GM18867 (cell line): ENCODE results near the gene AMMECR1.

ENCODE experiments used
- ATAC-seq: cut with Tn5 transposase; IDR thresholded peaks from one replicate; pipeline ENCODE4 v1.9.1; 2021; ENCODE audit warnings: mild to moderate bottlenecking, moderate library complexity; ENCODE audit not compliant: unreplicated experiment

Gene AMMECR1

DNA sequence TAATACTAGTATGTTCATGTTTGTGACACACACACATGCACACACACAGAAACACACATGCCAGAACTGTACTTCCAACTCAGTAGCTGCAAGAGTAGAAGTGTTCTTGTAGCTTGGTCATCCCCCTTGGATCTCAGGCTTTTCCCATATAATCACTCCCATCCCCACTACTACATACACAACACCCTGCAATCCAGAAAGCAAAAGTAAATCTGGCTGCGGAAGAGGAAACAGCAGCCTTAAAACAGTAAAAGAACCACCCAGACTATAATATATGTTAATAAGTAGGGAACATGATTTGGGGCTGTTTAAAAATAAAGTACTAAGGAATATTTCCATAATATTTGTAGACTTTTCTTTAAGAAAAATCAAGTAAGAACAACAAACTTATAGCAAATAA is 103.2 kb downstream of the AMMECR1 start:
- no peak for ATAC-seq

DNA sequence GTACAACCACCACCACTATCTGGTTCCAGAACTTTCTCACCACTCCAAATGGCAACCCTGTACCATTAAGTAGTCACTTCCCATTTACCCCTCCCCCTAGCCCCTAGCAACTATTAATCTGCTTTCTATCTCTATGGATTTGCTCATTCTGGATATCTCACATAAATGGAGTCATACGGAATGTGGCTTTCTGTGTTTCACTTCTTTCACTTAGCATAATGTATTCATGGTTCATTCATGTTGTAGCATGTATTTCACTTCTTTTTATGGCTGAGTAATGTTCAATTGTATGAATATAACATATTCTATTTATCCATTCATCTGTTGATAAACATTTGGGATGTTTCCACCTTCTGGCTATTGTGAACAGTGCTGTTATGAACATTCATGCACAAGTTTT is 104.7 kb downstream of the AMMECR1 start:
- ATAC-seq = no peak

DNA sequence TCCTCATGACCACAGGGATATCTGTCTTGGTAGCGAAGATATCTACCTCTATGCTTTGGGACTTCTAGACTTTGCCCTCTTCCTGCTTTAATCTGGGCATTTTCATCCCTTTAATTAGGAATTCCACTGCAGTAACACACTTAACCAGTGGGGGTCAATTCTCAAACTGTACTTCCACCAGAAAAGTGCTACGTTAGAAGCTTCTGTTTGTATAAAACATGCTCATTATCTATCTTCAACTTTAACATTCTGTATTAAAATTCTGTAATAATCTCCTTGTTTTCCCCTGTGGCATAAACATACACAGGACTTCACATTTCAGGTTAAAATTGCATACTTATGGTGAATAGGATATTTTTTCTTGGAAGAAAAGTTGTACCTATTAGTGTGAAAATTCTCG is 105.6 kb downstream of the AMMECR1 start:
- ATAC-seq = no peak

GRCh38 chrX:110211340-110211739 is 106.5 kb downstream of the AMMECR1 start:
- no peak for ATAC-seq

- ATAC-seq = no peak
Observed at GRCh38 chrX:110210417-110211139, 107.3 kb downstream of the AMMECR1 start.

- no peak for ATAC-seq
Observed at GRCh38 chrX:110208092-110208491, 109.8 kb downstream of the AMMECR1 start.

DNA sequence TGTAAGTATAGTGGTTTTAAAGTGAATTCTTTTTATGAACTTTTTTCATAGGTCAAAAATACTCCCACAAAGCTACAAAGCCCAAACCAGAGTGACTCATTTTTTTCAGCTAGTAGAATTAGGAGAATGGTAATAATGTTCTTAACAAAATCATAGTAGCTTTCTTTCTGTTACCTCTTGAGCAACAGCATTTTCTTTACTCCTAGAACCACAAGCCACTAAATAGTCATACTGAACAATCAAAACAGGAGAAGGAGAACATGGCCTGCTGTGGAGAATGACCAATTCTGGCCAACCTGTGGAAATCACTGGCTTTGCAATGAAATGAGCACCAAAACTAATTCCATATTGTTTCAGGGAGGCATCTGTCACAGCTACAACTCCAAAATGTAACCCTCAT is 112.9 kb downstream of the AMMECR1 start:
- ATAC-seq = no peak

GRCh38 chrX:110201799-110202198 is 116.1 kb downstream of the AMMECR1 start:
- no peak for ATAC-seq

- ATAC-seq = no peak
Observed at GRCh38 chrX:110194977-110195376, 122.9 kb downstream of the AMMECR1 start.

DNA sequence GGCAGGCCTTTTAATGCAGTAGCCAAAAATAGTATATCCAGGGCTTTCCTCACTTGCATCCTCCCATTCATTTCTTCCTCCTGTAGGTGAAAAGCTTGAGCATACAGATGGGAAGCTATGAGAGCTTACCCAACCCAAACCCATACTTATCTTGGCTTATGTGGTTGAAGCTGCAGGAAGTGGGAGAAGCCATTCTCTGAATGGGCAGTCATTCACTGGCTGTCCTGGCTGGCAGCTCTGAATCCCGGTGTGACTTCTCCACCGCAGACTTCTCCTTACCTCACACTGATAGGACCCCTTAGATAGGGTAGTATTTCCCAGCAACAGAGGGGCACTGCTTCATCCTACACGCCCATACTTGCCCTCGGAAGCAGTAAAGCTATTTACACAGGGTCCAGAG is 125.4 kb downstream of the AMMECR1 start:
- no peak for ATAC-seq

DNA sequence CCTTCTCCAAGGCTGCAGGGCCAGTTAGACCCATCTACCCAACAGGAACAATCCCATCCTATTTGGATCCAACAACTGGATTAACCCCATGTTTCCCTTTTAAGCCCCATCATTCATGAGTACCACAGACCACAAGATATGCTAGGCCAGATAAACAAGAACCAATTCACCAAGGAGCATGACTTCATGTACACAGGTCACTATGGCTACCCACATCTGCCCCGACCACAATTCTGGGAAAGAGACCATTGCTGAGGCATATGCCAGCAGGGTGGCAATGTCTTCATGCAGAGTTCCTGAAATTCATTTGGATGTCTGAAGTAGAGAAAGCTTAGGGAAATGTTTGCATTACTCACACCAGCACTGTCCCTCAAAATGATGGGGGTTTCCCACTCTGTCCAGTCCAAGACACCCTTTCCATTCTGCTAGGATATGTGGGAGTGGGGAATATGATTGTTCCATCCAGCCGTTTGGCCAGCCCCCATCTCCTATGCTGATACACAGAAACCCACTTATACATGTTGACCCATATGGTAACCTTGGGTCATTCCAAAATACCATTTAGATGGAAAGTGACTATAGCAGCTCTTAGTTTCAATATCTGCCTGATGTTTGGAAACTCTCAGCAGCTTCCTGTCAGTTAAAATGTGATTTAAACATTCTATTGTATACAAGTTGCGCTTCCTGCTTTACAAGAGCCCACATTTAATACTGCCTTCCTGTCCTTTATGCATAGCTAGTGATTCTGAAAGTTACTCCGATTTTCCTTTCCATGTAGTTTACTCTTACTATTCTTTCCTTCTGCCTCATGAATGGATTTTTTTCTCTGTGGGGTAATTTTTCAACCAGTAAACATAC is 129.0 kb downstream of the AMMECR1 start:
- no peak for ATAC-seq

- no peak for ATAC-seq
Observed at GRCh38 chrX:110183314-110183713, 134.6 kb downstream of the AMMECR1 start.

DNA sequence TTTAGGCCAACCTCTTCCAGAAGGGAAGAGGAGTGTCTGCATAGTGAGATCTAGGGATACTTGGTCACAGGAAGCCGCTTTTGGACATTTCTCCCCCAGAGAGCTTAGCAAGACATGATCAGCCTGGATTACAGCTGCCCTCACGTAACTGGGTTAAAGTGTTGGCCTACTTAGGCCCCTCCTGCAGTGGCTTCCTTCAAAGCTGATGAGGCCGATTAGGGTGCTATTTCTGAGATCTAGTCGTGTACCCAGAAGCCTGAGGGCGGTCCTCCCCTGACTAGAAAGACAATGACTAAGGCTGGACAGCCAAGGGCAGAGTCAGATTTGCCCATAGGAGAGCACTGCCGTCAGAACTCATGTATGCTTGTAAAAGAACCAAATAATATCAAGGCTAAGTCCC is 135.0 kb downstream of the AMMECR1 start:
- ATAC-seq = no peak

- no peak for ATAC-seq
Observed at GRCh38 chrX:110182362-110182761, 135.5 kb downstream of the AMMECR1 start.

DNA sequence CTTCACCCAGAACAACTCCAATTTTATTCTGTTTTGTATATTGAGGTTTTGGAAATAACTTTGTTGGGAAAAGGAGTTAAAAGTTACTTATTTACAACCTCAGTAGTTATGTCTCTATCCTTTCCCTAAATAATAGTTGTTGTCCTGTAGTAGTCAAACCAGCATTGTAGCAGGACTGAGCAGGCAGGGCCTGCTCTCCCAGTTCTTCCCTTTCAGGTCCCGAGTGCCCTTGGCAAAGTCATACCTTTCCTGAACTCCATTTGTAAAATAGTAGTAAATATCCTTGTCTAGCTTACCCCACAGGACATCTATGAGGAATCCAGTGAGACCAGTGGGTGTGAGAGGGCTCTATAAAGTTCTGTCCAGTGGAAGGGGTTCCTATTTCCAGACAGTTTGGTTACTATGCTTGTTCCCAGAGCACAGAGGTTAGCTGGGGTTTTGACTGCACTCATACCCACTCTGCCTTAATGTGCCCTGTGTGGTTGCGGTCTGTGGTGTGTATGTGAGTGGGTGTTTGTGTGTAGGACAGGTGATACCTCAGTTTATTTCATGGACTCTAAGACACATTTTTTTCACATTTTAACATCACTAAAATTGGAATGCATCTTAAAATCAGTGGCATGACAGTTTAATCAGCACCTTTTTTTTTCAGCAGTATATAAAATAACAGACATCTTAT is 136.3 kb downstream of the AMMECR1 start:
- no peak for ATAC-seq

DNA sequence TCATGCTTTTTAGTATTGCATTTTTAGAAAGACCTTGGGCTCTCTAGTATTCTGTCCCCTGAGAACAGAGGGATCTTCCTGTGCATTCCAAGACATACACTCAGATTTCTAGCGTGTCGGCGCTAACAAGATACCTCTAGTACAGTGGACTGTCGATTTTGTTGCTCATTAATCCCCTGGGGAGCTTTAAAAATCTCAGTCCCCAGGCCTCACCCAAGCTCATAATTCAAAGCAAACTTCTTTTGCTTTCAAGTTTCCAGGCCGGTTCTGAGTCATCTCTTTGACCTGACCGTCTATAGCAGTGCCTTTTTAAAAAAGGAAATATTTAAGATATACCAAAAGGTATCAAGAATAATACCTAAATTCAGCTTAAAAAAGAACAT is 137.0 kb downstream of the AMMECR1 start:
- peak; percentile 84 for ATAC-seq

DNA sequence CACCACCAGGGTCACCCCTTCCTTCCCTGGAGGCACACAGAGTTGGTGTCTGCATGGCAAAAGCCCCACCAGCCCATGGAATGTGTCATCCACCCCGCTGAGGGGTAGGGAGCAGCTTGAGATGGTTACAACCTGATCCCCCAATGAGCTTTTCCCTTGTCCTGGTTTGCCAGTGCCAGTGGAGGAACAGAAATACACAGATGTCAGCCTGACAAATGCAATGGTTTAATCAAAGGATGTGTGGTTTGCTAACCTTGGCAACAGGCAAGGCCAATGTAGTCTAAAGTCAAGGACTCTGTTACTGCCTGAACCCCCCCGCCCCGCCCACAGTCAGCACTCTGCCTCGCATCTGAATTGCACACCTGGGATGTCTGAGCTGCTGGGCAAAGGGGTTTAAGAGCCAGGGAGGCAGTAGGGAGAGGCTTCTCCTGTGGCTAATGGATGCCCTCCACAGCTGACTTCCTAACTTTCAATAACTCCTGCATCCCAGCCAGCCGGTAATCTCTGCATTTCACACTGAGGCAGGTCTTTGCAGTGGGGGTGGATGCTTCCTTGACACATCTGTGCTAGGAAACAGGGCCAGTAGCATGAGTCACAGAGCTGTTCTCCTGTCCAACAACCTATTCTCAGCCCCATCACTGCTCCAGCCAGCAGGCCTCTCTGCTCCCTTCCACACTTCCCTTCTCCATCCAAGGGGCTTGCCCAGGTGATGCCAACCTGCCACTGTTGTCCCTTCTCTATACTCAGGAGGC is 137.5 kb downstream of the AMMECR1 start:
- ATAC-seq = peak; percentile 20

DNA sequence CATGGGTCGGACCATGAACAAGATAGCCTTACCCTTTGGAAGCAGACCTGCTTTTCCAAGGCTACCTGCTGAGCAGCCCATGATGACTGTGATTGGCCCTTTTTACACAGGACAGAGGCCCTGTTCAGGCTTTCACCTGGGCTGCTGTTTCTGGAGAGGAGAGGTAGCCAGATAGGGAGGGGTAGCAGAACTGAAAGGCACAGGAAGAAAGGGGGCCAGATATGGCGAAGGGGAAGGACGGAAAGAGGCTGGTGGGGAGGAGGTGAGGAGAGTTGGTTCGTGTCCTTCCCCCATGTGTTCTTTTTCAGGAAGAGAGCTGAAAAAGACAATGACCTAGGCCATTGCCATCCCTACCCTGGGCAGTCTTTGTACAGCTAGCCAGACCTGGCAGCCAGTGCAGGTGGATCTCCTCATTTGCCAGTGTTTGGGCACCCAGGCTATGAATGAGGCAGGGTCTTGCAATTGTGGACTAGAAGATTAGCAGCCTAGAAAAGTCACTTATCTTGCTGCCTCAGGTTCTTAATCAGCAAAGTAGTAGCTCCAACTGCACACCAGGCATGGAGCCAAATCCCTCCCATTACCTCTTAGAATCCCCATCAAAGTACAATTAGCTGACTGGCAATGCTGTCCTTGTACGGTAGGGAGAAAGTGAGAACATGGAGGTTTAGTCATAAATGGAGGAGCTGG is 139.6 kb downstream of the AMMECR1 start:
- no peak for ATAC-seq

DNA sequence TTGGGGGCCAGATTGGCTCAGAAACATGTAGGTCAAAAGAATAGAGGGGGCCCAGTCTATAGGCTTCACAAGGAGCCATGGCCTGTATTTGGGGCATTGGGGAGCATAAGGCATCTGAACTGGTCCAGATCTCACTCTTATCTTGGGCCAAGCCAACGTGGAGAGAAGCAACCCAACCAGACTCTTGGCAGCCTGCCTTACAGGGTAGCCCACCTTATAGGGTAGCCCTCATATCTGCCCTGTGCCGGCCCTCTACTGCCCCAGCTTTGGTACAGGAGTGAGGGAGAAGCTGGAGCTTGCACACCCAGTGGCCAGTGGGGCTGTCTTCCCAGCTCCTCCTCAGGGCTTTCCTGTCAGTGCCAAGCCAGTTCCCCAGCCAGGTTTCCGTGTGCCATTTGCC is 142.2 kb downstream of the AMMECR1 start:
- no peak for ATAC-seq

DNA sequence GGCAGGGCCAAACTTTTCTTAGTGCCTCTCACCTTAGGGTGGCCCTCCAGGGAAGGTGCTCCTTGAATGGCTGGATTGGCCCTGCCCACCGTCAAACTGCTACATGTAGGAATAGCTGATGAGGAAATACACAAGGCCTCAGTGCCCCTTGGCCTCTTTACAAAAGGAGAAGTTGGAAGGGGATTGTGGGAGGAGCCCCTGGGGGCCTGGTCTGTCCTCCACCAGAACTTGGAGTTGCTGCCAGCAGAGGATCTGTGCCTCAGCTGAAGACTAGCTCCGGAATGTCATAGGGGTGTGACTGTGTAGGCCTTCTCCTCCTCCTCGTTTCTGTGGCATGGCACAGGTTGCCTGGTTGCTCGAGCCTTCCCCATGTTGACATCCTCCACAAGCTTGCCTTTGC is 142.7 kb downstream of the AMMECR1 start:
- no peak for ATAC-seq
